Gastroesophageal sphincter (tissue), 3 donors: ENCODE measurements around the gene CDYL2.

Experiments
- CTCF ChIP-seq, 4 experiments: fragments of 200-600 bp in 2 of 4; fragments of 450-650 bp in 2 of 4; sonication (generic) in 1 of 4; IDR thresholded peaks; one replicate each; pipeline ENCODE4 v1.5.1; 2017 to 2019; ENCODE audit warnings: antibody characterized with exemption in 4 of 4, mild to moderate bottlenecking in 2 of 4, moderate library complexity in 2 of 4
- EP300 ChIP-seq: sonication (generic); formaldehyde crosslinking; IDR thresholded peaks from one replicate; pipeline ENCODE4 v1.6.1; 2017; ENCODE audit warnings: antibody characterized with exemption, mild to moderate bottlenecking
- POLR2A ChIP-seq, 2 donors: fragments of 450-650 bp; IDR thresholded peaks; one replicate each; pipeline ENCODE4 v1.6.1; 2017; ENCODE audit warnings: antibody characterized with exemption in 2 of 2, mild to moderate bottlenecking in 2 of 2, moderate library complexity in 1 of 2

- TF ChIP-seq CTCF (IDR thresholded peaks at IDR 0.05) (no peak), POLR2A (IDR thresholded peaks at IDR 0.05) (no peak), EP300 (no peak)
Observed at GRCh38 chr16:80583466-80583865, 220.9 kb downstream of the CDYL2 start.
